DMS53 (cell line): ENCODE data around the gene FBXO2.

ENCODE experiments used
- DNase-seq: peaks from one replicate; lab custom pipeline; 2025; lab: John Stamatoyannopoulos, UW

FBXO2 gene

GRCh38 chr1:11653101-11653860 lies 948 bp downstream of the FBXO2 start:
- peak; percentile 49 for DNase-seq

- DNase-seq, result no peak
These were observed 1.9 kb downstream of the FBXO2 start for GRCh38 chr1:11652203-11652780.

- no peak for DNase-seq
These were observed 3.2 kb downstream of the FBXO2 start for GRCh38 chr1:11651017-11651416.

- DNase-seq, result peak; percentile 93
These were observed 3.8 kb downstream of the FBXO2 start for GRCh38 chr1:11650331-11650991.

- DNase-seq, result peak; percentile 61
These were observed 4.5 kb downstream of the FBXO2 start for GRCh38 chr1:11649624-11650330.

- peak; percentile 45 for DNase-seq
These were observed 5.0 kb downstream of the FBXO2 start for GRCh38 chr1:11649237-11649623.

GRCh38 chr1:11648732-11649158 lies 5.5 kb downstream of the FBXO2 start:
- DNase-seq, result peak; percentile 56

GRCh38 chr1:11648039-11648438 lies 6.2 kb downstream of the FBXO2 start:
- DNase-seq, result no peak

- no peak for DNase-seq
These were observed 6.9 kb downstream of the FBXO2 start for GRCh38 chr1:11647333-11647732.

GRCh38 chr1:11646317-11646716 lies 7.9 kb downstream of the FBXO2 start:
- no peak for DNase-seq

GRCh38 chr1:11645670-11646265 lies 8.5 kb downstream of the FBXO2 start:
- DNase-seq, result peak; percentile 91

GRCh38 chr1:11645270-11645669 lies 9.0 kb downstream of the FBXO2 start:
- DNase-seq, result no peak

GRCh38 chr1:11643782-11644181 lies 10.4 kb downstream of the FBXO2 start:
- peak; percentile 34 for DNase-seq

GRCh38 chr1:11642418-11643017 lies 11.7 kb downstream of the FBXO2 start:
- DNase-seq, result peak; percentile 70

- DNase-seq, result no peak
These were observed 12.4 kb downstream of the FBXO2 start for GRCh38 chr1:11641776-11642305.

- DNase-seq, result no peak
These were observed 13.3 kb downstream of the FBXO2 start for GRCh38 chr1:11640944-11641343.

- DNase-seq, result no peak
These were observed 14.1 kb downstream of the FBXO2 start for GRCh38 chr1:11640101-11640500.

GRCh38 chr1:11639372-11639771 lies 14.9 kb downstream of the FBXO2 start:
- DNase-seq, result no peak

GRCh38 chr1:11638121-11638520 lies 16.1 kb downstream of the FBXO2 start:
- DNase-seq, result no peak

- DNase-seq, result no peak
These were observed 19.6 kb downstream of the FBXO2 start for GRCh38 chr1:11634365-11635192.
